Skin epidermis (tissue), 12 donors: ENCODE data around the gene LMCD1.

Experiments used
- H3K27ac ChIP-seq, 21 experiments: fragments of 200-600 bp; sonication (generic) in 11 of 21; one replicate each; pipeline ENCODE4 v1.5.0; 2020; ENCODE audit warnings: mild to moderate bottlenecking in 3 of 21, inconsistent platforms in 2 of 21, moderate library complexity in 2 of 21
- H3K4me3 ChIP-seq, 7 experiments: fragments of 200-600 bp; sonication (generic) in 2 of 7; one replicate each; pipeline ENCODE4 v1.5.0; 2020; ENCODE audit warnings: inconsistent platforms in 2 of 7, mild to moderate bottlenecking in 2 of 7, moderate library complexity in 1 of 7

LMCD1 gene

DNA sequence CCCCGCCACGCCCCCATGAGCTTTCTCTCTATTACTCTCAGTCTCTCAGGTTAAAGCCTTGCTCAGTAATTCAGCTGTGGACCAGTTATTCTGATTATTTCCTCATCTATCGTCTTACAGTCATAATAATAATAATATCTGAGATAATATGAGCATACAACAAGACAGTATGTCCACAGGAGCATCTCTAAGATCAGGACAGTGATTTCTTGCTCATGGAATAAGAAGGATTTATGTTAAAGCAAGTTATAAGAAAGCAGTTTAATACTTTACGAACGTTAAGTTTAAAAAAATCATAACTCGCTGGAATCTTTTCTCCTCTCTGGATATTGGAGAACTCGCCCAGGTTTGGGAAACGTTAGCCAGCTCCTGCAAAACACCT is 643 bp upstream of the LMCD1 start:
- peak overlapping the region; percentile 26 to 47 (median 37) for H3K4me3 ChIP-seq
- peak overlapping the region in 20 of 21 experiments; percentile 32 to 89 (median 74) for H3K27ac ChIP-seq

DNA sequence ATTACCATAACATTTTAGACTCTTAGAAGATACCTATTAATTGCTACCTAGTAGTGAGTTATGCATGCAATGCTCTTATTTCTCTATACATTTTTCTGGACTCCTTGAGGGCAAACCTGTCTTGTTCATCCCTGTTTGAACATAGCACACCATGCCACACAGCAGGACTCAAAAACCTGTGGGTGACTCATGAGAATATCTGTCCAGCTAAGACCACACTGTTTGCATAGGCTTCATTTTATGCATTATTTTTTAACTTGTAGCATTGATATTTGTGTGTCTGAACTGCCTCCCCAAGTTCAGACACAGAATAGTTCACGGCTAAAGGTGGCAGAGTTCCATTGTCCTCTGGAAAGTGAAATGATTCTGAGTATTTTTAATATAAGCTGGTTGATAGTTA is 1.8 kb downstream of the LMCD1 start:
- peak overlapping the region in 17 of 21 experiments; percentile 1 to 82 (median 57) for H3K27ac ChIP-seq

GRCh38 chr3:8503871-8504610 is 2.4 kb downstream of the LMCD1 start:
- peak overlapping the region in 19 of 21 experiments; percentile 4 to 80 (median 57) for H3K27ac ChIP-seq
- peak overlapping the region in 4 of 7 experiments; percentile 1 to 19 (median 8) for H3K4me3 ChIP-seq

More for the DNA sequence above, 1.8 kb downstream of the LMCD1 start:
- peak overlapping the region in 2 of 7 experiments; percentile 17 to 19 for H3K4me3 ChIP-seq

DNA sequence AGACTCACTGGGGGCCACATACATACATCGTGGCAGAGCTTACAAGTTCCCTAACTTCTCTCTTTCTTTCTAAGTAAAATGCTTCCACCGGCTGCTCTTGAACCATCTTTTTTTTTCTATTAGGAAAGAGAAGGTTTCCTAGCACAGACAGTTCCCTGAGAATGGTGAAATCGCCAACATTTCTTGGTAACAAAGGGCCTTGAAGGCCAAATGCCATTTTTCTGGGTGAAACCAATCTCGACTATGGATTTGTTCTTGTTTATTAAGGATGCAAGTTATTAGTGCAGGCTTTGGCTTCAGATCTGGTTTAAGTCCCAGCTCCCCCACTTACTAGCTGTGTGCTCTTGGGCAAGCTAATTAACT is 3.0 kb downstream of the LMCD1 start:
- Histone ChIP-seq H3K4me3 (peak overlapping the region in 2 of 7 experiments; percentile 1 to 4), H3K27ac (peak overlapping the region in 18 of 21 experiments; percentile 14 to 80 (median 56))

DNA sequence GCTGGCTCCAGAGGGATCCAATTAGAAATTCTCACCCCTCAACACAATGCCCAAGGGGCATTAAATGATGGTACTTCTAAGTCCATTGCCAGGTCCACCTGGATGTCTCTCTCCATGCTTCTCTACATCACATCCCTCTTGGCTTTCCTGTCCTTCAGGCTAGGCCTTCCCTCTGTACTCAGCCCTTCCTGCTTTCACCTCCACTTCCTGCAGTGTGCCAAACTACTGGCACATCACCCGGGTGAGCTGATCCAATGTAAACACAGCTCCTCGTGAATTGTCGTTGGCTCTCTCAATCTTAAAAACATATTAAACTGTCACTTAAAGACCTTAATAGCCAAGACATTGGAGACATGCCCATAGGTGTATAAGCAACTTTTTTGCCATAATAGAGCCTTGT is 4.0 kb downstream of the LMCD1 start:
- H3K27ac ChIP-seq, result peak overlapping the region in 9 of 21 experiments; percentile 1 to 80 (median 72)
- H3K4me3 ChIP-seq, result no peak overlapping the region

DNA sequence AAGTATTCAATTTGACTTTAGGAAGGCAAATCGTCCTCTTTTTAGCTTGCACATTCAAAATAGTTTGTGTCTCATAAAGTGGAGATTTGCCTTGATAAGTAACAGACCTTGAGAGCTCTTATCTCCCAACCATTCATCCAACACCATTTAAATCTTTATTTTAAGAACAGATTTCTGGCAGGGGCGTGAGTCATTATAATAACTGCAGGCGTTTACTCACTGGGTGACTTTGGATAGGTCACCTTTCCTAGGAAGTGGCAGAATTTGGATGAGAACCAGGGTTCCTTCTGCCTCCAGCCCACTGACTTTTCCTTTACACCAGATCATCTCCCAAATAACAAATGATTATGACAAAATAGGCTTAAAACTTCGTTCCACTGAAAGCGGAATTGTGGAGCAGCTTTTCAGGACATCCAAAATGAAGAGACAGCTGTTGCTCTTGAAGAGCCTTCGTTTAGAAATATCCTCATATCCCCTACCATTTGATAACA is 5.0 kb downstream of the LMCD1 start:
- Histone ChIP-seq H3K4me3 (no peak overlapping the region), H3K27ac (peak overlapping the region in 3 of 21 experiments; percentile 21 to 72 (median 33))

DNA sequence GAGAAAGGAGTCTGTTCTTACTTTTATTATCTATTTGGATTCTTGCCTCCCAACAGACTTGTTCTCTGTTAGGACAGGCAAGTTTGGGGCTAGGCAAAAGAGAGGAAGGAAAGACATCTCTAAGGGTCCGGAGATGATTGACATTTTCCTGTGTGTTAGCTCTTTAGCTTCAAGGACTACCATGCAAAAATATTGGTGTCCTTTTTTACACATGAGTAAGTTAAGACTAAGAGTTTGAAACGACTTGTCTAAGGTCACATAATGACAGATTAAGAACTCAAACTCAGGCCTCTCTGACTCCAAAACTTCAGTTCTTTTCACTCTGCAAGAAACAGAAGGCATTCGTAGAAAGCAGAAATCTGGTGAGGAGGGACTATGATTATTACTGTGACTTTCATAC is 5.9 kb downstream of the LMCD1 start:
- H3K27ac ChIP-seq, result peak overlapping the region in 1 of 21 experiments; percentile 7

DNA sequence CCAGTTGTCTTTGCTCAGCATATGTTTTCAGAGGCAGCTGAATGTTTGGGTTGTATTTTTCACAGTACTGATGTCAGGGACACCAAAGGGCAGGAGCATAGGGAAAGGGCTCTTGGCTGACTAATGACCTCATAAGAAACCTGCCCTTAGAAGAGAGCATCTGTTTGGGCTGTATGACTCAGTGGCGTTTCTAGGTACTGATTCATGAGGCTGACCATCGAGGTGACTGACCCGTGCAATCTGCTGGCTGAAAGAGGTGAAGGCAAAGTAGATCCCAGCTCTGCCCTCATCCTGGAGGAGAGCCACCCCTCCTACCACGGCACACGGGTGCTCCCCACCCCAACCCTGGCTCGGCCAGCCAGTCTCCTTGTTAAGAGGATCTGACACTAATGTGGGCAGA is 8.3 kb downstream of the LMCD1 start:
- peak overlapping the region in 1 of 21 experiments; percentile 49 for H3K27ac ChIP-seq
- H3K4me3 ChIP-seq, result no peak overlapping the region

More for the DNA sequence above, 5.9 kb downstream of the LMCD1 start:
- no peak overlapping the region for H3K4me3 ChIP-seq

GRCh38 chr3:8512234-8512633 is 10.6 kb downstream of the LMCD1 start:
- no peak overlapping the region for H3K4me3 ChIP-seq
- peak overlapping the region in 1 of 21 experiments; percentile 14 for H3K27ac ChIP-seq

DNA sequence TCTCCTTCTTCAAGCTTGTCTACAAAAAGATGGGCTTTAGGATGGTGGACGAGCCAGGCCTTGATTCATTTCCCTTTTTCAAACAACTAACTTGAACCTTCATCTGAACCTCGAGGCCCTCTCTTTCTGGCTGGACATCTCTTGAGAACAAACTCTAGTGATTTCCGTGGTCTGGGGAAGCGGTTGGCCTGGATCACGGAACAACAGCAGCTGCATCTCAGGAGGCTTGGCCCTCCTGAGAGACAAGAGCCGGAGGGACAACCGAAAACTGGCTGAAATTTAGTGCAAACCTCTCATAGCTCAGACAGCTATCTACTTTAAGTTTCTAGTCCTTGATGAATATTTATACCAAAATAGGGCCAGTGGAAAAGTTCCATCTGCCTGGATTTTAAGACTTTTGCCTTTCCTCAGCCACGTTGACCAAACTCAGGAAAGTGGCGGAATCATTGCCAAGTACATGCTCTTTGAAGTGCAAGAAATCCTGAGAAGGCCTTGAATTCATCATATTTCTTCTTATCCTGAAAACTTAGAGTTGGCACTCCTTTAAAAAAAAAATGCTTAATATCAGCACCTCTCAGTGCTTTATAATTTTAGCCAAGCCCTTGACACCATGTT is 14.5 kb downstream of the LMCD1 start:
- Histone ChIP-seq H3K27ac (peak overlapping the region in 5 of 21 experiments; percentile 17 to 55 (median 47)), H3K4me3 (no peak overlapping the region)

GRCh38 chr3:8516783-8517182 is 15.2 kb downstream of the LMCD1 start:
- Histone ChIP-seq H3K27ac (peak overlapping the region in 2 of 21 experiments; percentile 17 to 55), H3K4me3 (no peak overlapping the region)

GRCh38 chr3:8517487-8517886 is 15.9 kb downstream of the LMCD1 start:
- H3K27ac ChIP-seq, result peak overlapping the region in 1 of 21 experiments; percentile 37
- H3K4me3 ChIP-seq, result no peak overlapping the region

GRCh38 chr3:8518138-8518537 is 16.5 kb downstream of the LMCD1 start:
- Histone ChIP-seq H3K4me3 (no peak overlapping the region), H3K27ac (peak overlapping the region in 3 of 21 experiments; percentile 11 to 37 (median 33))

- H3K27ac ChIP-seq, result peak overlapping the region in 3 of 21 experiments; percentile 7 to 37 (median 33)
- no peak overlapping the region for H3K4me3 ChIP-seq
Observed at GRCh38 chr3:8519156-8519555, 17.5 kb downstream of the LMCD1 start.

- Histone ChIP-seq H3K4me3 (no peak overlapping the region), H3K27ac (peak overlapping the region in 5 of 21 experiments; percentile 10 to 52 (median 24))
Observed at GRCh38 chr3:8519774-8520448, 18.3 kb downstream of the LMCD1 start.

DNA sequence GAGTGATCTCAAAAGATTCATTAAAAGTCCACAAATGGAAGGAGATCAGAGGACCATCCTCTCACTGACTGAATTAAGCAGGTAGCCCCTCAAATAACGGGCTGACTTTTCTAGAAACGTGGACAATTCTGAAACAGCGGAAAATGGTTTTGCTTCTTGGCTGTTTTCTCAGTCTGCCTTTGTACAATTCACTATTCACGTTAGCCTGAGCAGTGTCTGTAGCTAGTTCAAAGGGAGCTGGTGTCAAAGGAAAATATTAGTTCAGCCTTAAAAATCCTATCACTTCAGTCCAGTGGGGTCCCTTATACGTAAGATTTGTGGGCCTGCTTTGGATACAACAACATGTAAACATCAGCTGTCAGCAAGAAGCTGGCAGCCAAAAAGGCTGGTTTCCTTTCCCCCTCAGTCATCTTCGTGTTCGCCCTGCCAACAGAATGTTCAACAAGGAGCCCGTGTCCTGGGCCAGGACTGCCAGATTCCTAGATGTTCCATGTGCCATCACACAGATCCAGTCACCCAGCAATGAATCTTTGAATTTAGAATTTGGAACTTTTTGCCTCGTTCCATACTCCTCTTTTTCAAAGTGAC is 19.3 kb downstream of the LMCD1 start:
- Histone ChIP-seq H3K27ac (peak overlapping the region in 5 of 21 experiments; percentile 10 to 52 (median 20)), H3K4me3 (no peak overlapping the region)

- H3K27ac ChIP-seq, result peak overlapping the region in 3 of 21 experiments; percentile 5 to 62 (median 18)
Observed at GRCh38 chr3:8523041-8523440, 21.4 kb downstream of the LMCD1 start.

DNA sequence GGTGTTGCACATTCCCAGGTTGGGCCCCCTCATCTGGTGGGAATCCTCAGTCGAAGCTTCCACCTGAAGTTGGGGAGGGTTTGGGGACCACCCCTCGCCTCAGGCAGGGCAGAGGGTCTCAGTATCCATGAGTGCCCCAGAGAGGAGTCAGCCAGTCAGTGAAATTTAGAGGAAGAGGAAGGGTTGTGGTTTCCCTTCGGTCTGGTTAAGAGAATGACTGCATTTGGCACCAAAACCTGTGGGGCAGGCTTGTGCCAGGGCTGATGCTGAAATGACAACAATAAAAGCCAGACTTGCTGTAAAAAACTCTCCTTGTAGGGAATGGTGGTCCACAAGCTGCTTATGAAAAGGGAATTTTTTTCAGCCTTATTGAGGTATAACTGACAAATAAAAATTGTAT is 22.6 kb downstream of the LMCD1 start:
- H3K4me3 ChIP-seq, result no peak overlapping the region
- peak overlapping the region in 7 of 21 experiments; percentile 3 to 66 (median 34) for H3K27ac ChIP-seq

More at GRCh38 chr3:8523041-8523440, 21.4 kb downstream of the LMCD1 start:
- H3K4me3 ChIP-seq, result no peak overlapping the region

DNA sequence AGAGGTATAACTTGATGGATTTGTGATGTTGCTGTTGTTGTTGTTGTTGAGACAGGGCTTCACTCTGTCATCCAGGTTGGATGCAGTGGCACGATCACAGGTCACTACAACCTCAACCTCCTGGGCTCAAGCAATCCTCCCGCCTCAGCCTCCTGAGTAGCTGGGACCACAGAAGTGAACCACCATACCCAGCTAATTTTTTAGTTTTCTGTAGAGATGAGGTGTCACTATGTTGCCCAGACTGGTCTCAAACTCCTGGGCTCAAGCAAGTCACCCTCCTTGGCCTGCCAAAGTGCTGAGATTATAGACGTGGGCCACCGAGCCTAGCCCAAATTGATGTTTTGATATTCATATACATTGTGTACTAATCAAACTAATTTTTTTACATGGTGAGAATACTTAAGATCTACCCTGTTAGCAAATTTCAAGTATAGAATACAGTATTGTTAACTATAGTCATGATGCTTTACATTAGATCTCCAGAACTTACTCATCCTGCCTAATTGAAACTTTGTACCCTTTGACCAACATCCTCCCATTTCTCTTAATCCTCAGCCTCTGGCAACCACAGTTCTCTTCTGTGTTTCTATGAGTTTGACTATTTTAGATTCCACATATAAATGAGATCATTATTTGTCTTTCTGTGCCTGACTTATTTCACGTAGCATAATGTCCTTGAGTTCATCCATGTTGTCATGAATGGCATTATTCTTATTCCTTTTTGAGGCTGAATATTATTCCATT is 23.2 kb downstream of the LMCD1 start:
- peak overlapping the region in 7 of 21 experiments; percentile 2 to 66 (median 28) for H3K27ac ChIP-seq

More for the DNA sequence above, 23.2 kb downstream of the LMCD1 start:
- H3K4me3 ChIP-seq, result no peak overlapping the region
